Right atrium auricular region (tissue), 2 donors: Measurements from ENCODE around the gene AATF. TPM values are rescaled to one million over a fixed set of nuclear protein-coding genes. Genes with fewer than 3 reads are reported as not detected.

Experiments used
- DNase-seq: peaks from one replicate; pipeline ENCODE4 v3.0.0-alpha.2; 2019; ENCODE audit warnings: low spot score
- H3K27ac ChIP-seq, 2 donors: fragments of 200-600 bp; sonication (generic); 1 replicate in 1 of 2; 2 replicates in 1 of 2; pipeline ENCODE4 v1.5.1; 2016 to 2019
- H3K27me3 ChIP-seq, 2 donors: fragments of 200-600 bp; sonication (generic); one replicate each; pipeline versions ENCODE4 v1.5.1 to v1.6.0; 2017 to 2019
- H3K36me3 ChIP-seq: fragments of 200-600 bp; sonication (generic); one replicate; pipeline ENCODE4 v1.5.1; 2016
- H3K4me1 ChIP-seq, 2 donors: fragments of 200-600 bp; sonication (generic); one replicate each; pipeline versions ENCODE4 v1.5.1 to v1.6.0; 2017 to 2019
- H3K4me3 ChIP-seq, 2 donors: fragments of 200-600 bp; sonication (generic); 1 replicate in 1 of 2; 2 replicates in 1 of 2; pipeline ENCODE4 v1.5.1; 2017 to 2019; ENCODE audit warnings: mild to moderate bottlenecking in 1 of 2, moderate library complexity in 1 of 2
- H3K9me3 ChIP-seq, 2 donors: fragments of 200-600 bp; sonication (generic); one replicate each; pipeline ENCODE4 v1.5.1; 2019
- total RNA-seq, 2 donors: library from RNA; depleted of rRNA; stranded (reverse); fragments of >200 nt; gene quantifications; one replicate each; pipeline ENCODE4 v1.1.0, GENCODE V29; 2016
- TF ChIP-seq, protein P1 (sequence below), 2 donors: fragments of 200-600 bp; sonication (generic); IDR thresholded peaks; one replicate each; pipeline ENCODE4 v1.5.1; 2019; ENCODE audit warnings: antibody characterized with exemption in 2 of 2

Gene AATF
- total RNA-seq, 2 donors from 2014 or later, result 17.8 to 23.2 TPM

DNA sequence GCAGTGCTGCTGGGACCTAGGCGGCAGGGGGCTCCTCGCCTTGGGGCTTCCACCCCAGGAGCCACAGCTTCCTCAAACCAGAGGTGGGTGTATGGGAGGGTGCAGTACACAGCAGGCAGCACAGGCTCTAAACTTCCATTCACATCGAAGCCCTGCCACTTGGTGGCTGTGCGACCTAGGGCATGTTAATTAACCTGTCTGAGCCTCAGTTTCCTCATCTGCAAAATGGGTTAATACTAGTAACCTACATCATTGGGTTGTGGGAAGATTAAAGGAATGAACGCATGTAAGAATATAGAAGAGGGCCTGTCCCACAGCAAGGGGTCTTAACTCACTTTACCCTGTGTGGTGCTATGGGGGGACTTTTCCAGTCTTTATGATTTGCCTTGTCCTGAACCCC lies 38.2 kb upstream of the AATF start:
- no peak overlapping the region for H3K27ac ChIP-seq
- H3K4me3 ChIP-seq, result no peak overlapping the region
- no peak for DNase-seq
- no peaks in the 10 kb centered on the region for H3K36me3 ChIP-seq
- H3K4me1 ChIP-seq, result no peaks in the 10 kb centered on the region
- no peaks in the 10 kb centered on the region for H3K27me3 ChIP-seq
- H3K9me3 ChIP-seq, result no peaks in the 10 kb centered on the region
- TF ChIP-seq, protein P1, sequence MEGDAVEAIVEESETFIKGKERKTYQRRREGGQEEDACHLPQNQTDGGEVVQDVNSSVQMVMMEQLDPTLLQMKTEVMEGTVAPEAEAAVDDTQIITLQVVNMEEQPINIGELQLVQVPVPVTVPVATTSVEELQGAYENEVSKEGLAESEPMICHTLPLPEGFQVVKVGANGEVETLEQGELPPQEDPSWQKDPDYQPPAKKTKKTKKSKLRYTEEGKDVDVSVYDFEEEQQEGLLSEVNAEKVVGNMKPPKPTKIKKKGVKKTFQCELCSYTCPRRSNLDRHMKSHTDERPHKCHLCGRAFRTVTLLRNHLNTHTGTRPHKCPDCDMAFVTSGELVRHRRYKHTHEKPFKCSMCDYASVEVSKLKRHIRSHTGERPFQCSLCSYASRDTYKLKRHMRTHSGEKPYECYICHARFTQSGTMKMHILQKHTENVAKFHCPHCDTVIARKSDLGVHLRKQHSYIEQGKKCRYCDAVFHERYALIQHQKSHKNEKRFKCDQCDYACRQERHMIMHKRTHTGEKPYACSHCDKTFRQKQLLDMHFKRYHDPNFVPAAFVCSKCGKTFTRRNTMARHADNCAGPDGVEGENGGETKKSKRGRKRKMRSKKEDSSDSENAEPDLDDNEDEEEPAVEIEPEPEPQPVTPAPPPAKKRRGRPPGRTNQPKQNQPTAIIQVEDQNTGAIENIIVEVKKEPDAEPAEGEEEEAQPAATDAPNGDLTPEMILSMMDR (IDR thresholded peaks at IDR 0.05), result no peak

DNA sequence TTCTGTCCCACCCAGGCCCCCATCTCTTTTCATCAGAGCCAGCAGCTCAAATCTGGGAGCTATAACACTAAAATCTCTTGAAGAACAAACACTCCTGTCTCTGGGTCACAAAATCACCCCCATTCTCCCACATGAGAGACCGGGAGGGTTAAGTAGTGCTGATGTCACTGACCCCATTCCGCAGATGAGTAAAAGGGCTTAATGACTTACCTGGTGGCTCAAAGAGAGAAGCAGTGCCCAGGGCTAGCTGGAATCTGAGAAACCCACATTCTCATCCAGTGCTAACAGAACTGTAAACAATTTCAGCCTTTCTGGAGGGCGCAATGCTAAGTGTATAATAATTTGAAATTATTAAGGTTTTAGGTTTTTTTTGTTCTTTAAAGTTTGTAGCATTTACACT lies 37.8 kb upstream of the AATF start:
- Histone ChIP-seq H3K9me3 (no peaks in the 10 kb centered on the region), H3K27ac (no peak overlapping the region), H3K36me3 (no peaks in the 10 kb centered on the region), H3K4me3 (no peak overlapping the region), H3K27me3 (no peaks in the 10 kb centered on the region), H3K4me1 (no peaks in the 10 kb centered on the region)
- TF ChIP-seq, protein P1 (IDR thresholded peaks at IDR 0.05), result no peak
- DNase-seq, result no peak

DNA sequence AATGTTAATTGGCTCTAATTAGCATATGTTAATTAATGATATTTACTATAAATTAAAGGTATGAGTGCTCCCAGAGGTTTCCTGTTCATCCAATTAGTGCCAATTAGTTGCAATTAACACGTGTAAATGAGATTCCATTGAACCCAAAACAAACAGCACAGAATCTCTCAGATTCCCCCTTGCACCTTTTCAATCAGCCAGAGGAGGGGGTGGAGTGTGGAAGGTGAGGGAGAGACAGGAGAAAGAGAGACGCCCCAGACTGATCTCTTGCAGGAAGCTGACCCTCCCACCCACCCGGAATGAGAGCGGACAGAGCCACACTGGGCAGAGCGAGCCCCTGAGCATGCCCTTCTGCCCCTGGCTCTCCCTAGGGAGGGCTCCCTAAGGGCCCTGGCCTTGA lies 35.6 kb upstream of the AATF start:
- no peak for DNase-seq
- Histone ChIP-seq H3K27ac (no peak overlapping the region), H3K4me3 (no peak overlapping the region), H3K27me3 (no peaks in the 10 kb centered on the region), H3K9me3 (no peaks in the 10 kb centered on the region), H3K4me1 (no peaks in the 10 kb centered on the region), H3K36me3 (no peaks in the 10 kb centered on the region)
- TF ChIP-seq, protein P1 (IDR thresholded peaks at IDR 0.05), result no peak

DNA sequence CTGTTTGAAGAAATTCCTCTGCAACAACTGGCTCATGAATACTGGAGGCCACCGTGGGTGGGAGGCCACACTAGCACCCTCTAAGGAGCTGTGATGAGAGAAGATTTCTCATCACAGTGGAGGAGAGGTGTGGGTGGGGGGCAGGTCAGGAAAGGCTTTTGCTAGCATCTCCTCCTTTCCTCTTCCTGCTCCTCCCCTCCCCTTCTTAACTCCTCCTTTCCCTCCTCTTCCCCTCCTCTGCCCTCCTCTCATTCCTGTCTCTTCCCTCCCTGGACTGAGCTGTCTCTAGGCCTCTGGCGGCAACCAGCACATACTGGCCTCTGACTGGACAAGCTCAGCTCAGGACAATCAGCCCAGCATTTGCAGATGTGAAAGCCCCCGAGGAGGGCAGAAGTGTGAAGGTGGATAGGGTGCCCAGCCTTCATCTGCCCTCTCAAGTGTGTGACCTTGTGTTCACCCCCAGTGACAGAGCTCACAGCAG lies 30.5 kb upstream of the AATF start:
- Histone ChIP-seq H3K9me3 (no peaks in the 10 kb centered on the region), H3K4me3 (no peak overlapping the region), H3K27ac (no peak overlapping the region), H3K36me3 (no peaks in the 10 kb centered on the region), H3K4me1 (no peaks in the 10 kb centered on the region), H3K27me3 (no peaks in the 10 kb centered on the region)
- TF ChIP-seq, protein P1 (IDR thresholded peaks at IDR 0.05), result no peak
- DNase-seq, result no peak

DNA sequence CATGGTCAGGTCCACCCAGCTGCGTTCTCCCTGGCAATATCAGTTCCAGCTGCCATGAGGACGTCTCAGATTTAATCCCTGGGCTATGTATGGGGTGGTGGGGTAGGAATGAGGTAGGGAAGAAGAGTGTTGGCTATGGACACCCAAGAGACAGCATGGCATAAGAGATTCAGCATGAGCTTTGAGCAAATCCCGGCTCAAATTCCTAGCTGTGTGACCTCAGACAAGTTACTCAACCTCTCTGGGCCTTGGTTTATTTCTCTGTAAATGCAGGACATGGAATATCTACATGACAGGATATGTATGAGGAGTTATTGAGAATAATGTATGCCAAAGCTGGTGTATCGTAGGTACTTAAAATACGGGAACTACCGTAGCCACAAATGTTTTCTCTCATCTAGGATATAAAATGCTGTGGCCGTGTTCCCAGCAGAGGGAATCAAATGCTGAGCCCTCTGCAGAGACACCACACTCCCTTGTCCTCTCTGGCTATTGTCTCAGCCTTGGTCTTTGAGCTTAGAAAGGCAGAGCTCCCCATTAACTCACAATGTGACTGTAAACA lies 29.3 kb upstream of the AATF start:
- H3K27me3 ChIP-seq, result no peaks in the 10 kb centered on the region
- no peaks in the 10 kb centered on the region for H3K9me3 ChIP-seq
- TF ChIP-seq, protein P1 (IDR thresholded peaks at IDR 0.05), result no peak

More for the DNA sequence above, 29.3 kb upstream of the AATF start:
- H3K36me3 ChIP-seq, result no peaks in the 10 kb centered on the region
- DNase-seq, result no peak
- H3K27ac ChIP-seq, result no peak overlapping the region
- no peak overlapping the region for H3K4me3 ChIP-seq
- no peaks in the 10 kb centered on the region for H3K4me1 ChIP-seq
